ENCODE results near the gene PPP2R2B.

The PPP2R2B gene

GRCh38 chr5:146549615-146550014 is 328.9 kb downstream of the PPP2R2B start:
- peaks cover 8% of the 10 kb centered on the region for H3K27me3 ChIP-seq (ENCODE audit: insufficient read depth, poor library complexity, severe bottlenecking)
- DNase-seq (ENCODE audit: low read depth in 1 of 2, low spot score in 1 of 2) = no peak
- no peak overlapping the region for H3K4me3 ChIP-seq (replicated peaks; ENCODE audit: insufficient read depth, low read length)
- TF ChIP-seq, protein P1, sequence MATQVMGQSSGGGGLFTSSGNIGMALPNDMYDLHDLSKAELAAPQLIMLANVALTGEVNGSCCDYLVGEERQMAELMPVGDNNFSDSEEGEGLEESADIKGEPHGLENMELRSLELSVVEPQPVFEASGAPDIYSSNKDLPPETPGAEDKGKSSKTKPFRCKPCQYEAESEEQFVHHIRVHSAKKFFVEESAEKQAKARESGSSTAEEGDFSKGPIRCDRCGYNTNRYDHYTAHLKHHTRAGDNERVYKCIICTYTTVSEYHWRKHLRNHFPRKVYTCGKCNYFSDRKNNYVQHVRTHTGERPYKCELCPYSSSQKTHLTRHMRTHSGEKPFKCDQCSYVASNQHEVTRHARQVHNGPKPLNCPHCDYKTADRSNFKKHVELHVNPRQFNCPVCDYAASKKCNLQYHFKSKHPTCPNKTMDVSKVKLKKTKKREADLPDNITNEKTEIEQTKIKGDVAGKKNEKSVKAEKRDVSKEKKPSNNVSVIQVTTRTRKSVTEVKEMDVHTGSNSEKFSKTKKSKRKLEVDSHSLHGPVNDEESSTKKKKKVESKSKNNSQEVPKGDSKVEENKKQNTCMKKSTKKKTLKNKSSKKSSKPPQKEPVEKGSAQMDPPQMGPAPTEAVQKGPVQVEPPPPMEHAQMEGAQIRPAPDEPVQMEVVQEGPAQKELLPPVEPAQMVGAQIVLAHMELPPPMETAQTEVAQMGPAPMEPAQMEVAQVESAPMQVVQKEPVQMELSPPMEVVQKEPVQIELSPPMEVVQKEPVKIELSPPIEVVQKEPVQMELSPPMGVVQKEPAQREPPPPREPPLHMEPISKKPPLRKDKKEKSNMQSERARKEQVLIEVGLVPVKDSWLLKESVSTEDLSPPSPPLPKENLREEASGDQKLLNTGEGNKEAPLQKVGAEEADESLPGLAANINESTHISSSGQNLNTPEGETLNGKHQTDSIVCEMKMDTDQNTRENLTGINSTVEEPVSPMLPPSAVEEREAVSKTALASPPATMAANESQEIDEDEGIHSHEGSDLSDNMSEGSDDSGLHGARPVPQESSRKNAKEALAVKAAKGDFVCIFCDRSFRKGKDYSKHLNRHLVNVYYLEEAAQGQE (IDR thresholded peaks at IDR 0.05; ENCODE audit: insufficient replicate concordance, low read depth) = no peak
- TF ChIP-seq SPI1 (IDR thresholded peaks at IDR 0.05; ENCODE audit: borderline replicate concordance, low read depth) = no peak
- no peak for TF ChIP-seq GABPA (IDR thresholded peaks at IDR 0.05; ENCODE audit: low read depth)
- no peak overlapping the region for H3K27ac ChIP-seq (replicated peaks)

- H3K4me3 ChIP-seq (replicated peaks; ENCODE audit: insufficient read depth, low read length) = no peak overlapping the region
- peaks cover 4% of the 10 kb centered on the region for H3K27me3 ChIP-seq (ENCODE audit: insufficient read depth, poor library complexity, severe bottlenecking)
- DNase-seq (ENCODE audit: low read depth in 1 of 2, low spot score in 1 of 2) = no peak
- TF ChIP-seq GABPA (IDR thresholded peaks at IDR 0.05; ENCODE audit: low read depth) = no peak
- TF ChIP-seq, protein P1 (IDR thresholded peaks at IDR 0.05; ENCODE audit: insufficient replicate concordance, low read depth) = no peak
- no peak for TF ChIP-seq CTCF (IDR thresholded peaks at IDR 0.05; ENCODE audit: insufficient read depth, low read length)
- TF ChIP-seq SPI1 (IDR thresholded peaks at IDR 0.05; ENCODE audit: borderline replicate concordance, low read depth) = no peak
- no peak for TF ChIP-seq POLR2AphosphoS5 (IDR thresholded peaks at IDR 0.05; ENCODE audit: low read depth)
- no peak overlapping the region for H3K27ac ChIP-seq (replicated peaks)
These were observed 329.6 kb downstream of the PPP2R2B start for GRCh38 chr5:146548781-146549449.

GRCh38 chr5:146544232-146544631 is 334.3 kb downstream of the PPP2R2B start:
- TF ChIP-seq GABPA (IDR thresholded peaks at IDR 0.05; ENCODE audit: low read depth) = no peak
- no peak for TF ChIP-seq CTCF (IDR thresholded peaks at IDR 0.05; ENCODE audit: insufficient read depth, low read length)
- TF ChIP-seq, protein P1 (IDR thresholded peaks at IDR 0.05; ENCODE audit: insufficient replicate concordance, low read depth) = no peak
- TF ChIP-seq SPI1 (IDR thresholded peaks at IDR 0.05; ENCODE audit: borderline replicate concordance, low read depth) = no peak
- TF ChIP-seq POLR2AphosphoS5 (IDR thresholded peaks at IDR 0.05; ENCODE audit: low read depth) = no peak
- H3K27ac ChIP-seq (replicated peaks) = no peak overlapping the region
- peaks cover 4% of the 10 kb centered on the region for H3K27me3 ChIP-seq (ENCODE audit: insufficient read depth, poor library complexity, severe bottlenecking)
- H3K4me3 ChIP-seq (replicated peaks; ENCODE audit: insufficient read depth, low read length) = no peak overlapping the region
- no peak for DNase-seq (ENCODE audit: low read depth in 1 of 2, low spot score in 1 of 2)
